Tongue (tissue), 2 donors: ENCODE data around the gene MOAP1. TPM values are rescaled to one million over a fixed set of nuclear protein-coding genes. Genes with fewer than 3 reads are reported as not detected.
"Not testable (repeated sequence)": the region's sequence is repeated elsewhere in the genome, so short reads cannot be mapped to it uniquely, and the experiment has no call there.

Experiments used
- DNase-seq: peaks from one replicate; pipeline ENCODE4 v3.0.0-alpha.2; 2015
- total RNA-seq: library from RNA; depleted of rRNA; stranded (reverse); fragments of >200 nt; gene quantifications from one replicate; pipeline ENCODE4 v1.2.3, GENCODE V29; 2014

MOAP1 gene, protein sequence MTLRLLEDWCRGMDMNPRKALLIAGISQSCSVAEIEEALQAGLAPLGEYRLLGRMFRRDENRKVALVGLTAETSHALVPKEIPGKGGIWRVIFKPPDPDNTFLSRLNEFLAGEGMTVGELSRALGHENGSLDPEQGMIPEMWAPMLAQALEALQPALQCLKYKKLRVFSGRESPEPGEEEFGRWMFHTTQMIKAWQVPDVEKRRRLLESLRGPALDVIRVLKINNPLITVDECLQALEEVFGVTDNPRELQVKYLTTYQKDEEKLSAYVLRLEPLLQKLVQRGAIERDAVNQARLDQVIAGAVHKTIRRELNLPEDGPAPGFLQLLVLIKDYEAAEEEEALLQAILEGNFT
- total RNA-seq, result 38.1 TPM

GRCh38 chr14:93184391-93185348, at the start of gene MOAP1, which contains the start of gene LYSET:
TSS of gene MOAP1 (minus strand) at chr14:93184897. CDS start at chr14:93184242, 655 bp downstream.
TSS of gene LYSET (plus strand) at chr14:93185317. CDS start at chr14:93185406, 89 bp downstream.
- DNase-seq, result peak; percentile 93

- not testable (repeated sequence) for DNase-seq
Measured at GRCh38 chr14:93233078-93233477, 48.4 kb upstream of the MOAP1 start.

GRCh38 chr14:93232159-93232558, 47.5 kb upstream of the MOAP1 start:
- DNase-seq, result no peak

GRCh38 chr14:93231129-93231979, 46.7 kb upstream of the MOAP1 start:
- peak; percentile 31 for DNase-seq

- no peak for DNase-seq
Measured at GRCh38 chr14:93230539-93230938, 45.8 kb upstream of the MOAP1 start.

- no peak for DNase-seq
Measured at GRCh38 chr14:93228550-93228949, 43.9 kb upstream of the MOAP1 start.

DNA sequence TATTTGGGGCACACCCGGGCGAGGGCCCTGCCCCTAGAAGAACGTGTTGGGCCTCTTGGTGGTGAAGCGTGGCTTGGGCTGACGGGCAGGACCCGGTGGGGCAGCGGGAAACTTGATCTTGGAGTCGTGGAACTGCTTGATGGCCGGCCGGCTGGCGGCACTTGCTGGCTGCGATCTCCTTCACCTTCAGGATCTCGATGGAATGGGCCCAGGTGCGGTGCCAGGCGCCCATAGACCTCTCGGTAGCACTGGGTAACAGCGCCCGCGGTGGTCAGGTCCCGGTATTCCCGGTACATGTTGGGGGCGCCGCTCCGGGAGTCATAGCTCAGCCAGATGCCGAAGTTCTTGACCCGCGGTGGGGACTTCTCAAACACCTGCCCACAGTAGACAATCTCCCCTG, 38.9 kb upstream of the MOAP1 start:
- DNase-seq, result no peak

DNA sequence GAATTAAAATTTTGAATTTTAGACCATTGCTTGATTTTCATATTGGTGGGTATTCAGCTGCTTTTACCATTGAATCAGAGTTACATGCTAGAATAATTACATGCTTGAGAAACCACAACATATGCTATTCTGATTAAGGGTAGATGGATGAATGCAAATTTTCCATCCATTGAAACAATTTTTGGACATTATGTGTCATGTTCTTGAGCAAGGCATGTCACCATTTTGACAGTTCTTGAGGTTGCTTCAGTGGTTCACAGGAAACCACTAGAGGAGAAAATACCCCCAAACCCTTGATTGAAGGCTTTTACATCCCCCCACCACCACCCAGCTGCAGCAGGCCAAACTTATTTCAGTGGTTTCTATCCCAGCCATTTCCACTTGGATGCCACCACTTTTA, 35.8 kb upstream of the MOAP1 start:
- no peak for DNase-seq

- peak; percentile 69 for DNase-seq
Measured at GRCh38 chr14:93219103-93219726, 34.5 kb upstream of the MOAP1 start.

DNA sequence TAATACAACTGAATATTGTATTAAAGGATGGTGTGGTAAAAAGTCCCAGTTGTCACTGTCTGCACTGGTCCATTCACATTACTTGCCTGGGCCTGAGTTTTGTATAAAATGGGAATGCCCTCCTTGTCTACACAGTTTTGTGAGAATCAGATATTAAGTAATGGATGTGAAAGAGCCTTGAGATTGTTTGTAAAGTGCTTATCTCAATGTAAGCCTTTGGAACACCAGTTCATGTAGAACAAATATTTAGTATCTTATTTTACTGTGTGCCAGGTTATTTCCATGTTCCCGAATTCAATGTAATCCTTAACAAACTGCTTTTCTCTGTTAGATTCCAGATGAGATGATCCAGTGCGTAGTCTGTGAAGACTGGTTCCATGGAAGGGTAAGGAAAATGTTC, 29.9 kb upstream of the MOAP1 start:
- DNase-seq, result no peak

GRCh38 chr14:93212432-93212831, 27.7 kb upstream of the MOAP1 start:
- DNase-seq, result no peak

DNA sequence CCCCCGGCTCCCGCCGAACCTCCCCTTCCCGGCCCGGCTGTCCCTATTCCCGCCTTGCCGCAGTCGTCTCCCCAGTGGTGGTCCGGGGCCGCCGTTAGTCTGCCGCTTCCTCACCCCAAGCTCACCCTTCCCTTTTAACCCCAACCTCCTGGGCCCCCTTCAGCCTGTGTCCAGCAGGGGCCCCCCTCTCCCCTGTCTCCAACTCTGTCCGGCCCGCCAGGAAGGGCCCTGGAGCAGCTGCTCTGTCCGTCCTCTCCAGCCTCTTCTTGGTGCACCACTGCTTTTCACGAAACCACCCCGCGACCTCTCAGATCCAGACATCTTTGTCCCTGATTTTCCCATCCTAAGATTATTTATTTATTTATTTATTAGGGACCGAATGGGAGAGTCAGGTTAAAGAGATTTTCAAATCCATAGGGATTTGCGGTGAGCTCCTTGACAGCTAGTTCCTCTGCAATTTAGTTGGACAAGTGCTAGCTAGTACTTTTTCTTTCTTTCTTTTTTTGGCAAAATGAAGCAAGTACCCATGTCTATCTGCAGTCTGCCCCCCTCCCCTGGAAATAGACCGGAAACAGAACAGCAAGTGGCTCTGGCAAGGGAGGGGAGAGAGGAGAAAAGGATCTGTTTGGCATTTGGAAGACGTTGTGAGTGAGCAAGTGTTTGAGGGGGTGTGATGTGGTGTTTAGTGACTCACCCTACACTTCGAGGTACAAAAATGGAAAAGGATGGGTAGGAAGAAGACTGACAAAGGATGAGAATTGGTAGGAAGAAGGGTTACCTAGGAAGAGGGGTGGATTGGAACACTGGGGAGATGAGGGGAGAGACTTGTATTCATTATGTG, 23.0 kb upstream of the MOAP1 start:
- peak; percentile 78 for DNase-seq

GRCh38 chr14:93206793-93207467, 22.2 kb upstream of the MOAP1 start, which contains the start of the genes GON7 and UBR7:
TSS of gene GON7 (minus strand) at chr14:93207065. CDS start at chr14:93207037, 28 bp downstream.
TSS of gene UBR7 (plus strand) at chr14:93207256. CDS start at chr14:93207292, 36 bp downstream.
- DNase-seq, result peak; percentile 99

DNA sequence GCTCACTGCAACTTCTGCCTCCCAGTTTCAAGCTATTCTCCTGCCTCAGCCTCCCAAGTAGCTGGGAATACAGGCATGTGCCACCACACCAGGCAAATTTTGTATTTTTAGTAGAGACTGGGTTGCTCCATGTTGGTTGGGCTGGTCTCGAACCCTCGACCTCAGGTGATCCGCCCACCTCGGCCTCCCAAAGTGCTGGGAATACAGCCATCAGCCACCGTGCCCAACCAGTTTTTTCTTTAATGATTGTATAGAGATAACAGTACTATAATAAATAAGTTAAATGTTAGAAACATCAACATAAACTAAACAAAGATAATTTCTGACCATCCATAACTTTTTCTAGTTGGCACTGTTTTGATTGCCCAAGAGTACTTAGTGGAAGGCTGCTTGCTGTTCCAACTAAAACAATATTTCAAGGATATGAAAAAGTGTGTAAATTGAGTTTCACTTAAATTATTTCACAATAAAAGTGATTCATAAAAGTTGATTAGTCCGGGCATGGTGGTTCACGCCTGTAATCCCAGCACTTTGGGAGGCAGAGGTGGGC, 16.5 kb upstream of the MOAP1 start:
- no peak for DNase-seq

GRCh38 chr14:93200553-93200952, 15.9 kb upstream of the MOAP1 start:
- no peak for DNase-seq

- no peak for DNase-seq
Measured at GRCh38 chr14:93199031-93199430, 14.3 kb upstream of the MOAP1 start.

GRCh38 chr14:93195316-93195999, 10.8 kb upstream of the MOAP1 start:
- no peak for DNase-seq

DNA sequence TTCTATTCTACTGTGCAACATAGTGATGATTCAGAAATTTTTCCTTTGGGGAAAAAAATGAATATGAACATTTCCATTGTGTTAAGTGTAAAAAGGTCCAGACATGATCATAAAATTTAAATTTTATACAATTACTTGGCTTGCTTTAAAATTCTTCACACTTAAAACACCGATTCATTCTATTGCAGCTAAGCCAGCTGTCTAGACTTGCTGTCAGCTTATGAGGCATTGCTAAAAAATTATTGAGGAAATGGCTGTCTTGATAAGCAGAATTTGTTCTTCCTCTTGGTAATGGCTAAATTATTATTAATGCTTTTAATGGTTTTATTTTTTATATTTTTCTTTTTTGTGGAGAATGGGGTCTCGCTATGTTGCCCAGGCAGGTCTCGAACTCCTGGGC, 2.3 kb upstream of the MOAP1 start:
- no peak for DNase-seq

GRCh38 chr14:93186466-93186865, 1.8 kb upstream of the MOAP1 start:
- no peak for DNase-seq
